Measurements from ENCODE around the gene DAB1.

GRCh38 chr1:57450981-57451380 lies 27.1 kb upstream of the DAB1 start:
- TF ChIP-seq CTCF (IDR thresholded peaks at IDR 0.05) = no peak
- no peak for TF ChIP-seq POLR2A (IDR thresholded peaks at IDR 0.05)

Data from right lobe of liver (tissue), 4 donors.